ENCODE results near the gene PIWIL4.
"Not testable (repeated sequence)": the region's sequence is repeated elsewhere in the genome, so short reads cannot be mapped to it uniquely, and the experiment has no call there.

Gene PIWIL4

DNA sequence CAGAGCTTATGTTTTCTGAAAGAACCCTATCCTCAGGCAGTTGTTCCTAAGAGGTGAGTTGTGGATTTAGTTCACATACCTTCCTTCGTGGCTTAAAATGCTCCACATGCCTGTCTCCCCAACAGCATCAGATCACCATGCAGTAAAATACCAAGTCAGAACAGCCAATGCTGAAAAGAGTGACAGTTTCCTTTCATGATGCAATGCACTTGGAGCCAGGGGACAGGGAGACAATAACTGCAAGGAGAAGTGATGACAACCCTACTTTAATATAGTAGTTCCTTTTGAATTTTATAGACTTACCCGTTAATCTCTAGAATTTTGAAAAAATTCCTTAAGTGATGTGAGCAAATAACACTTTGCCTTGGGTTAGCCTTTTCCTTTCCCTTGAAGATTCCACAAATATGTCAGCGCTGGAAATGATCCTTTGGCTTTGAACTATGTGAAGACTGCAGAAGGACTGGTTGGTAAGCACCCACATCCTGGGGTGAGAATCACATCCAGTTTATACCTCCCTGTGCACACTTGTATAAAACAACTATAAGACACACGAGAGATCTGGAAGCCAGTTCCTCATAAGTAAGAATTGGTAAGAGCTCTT, 71.2 kb downstream of the PIWIL4 start:
- no peak for DNase-seq (ENCODE audit: low read depth in 3 of 3)

DNA sequence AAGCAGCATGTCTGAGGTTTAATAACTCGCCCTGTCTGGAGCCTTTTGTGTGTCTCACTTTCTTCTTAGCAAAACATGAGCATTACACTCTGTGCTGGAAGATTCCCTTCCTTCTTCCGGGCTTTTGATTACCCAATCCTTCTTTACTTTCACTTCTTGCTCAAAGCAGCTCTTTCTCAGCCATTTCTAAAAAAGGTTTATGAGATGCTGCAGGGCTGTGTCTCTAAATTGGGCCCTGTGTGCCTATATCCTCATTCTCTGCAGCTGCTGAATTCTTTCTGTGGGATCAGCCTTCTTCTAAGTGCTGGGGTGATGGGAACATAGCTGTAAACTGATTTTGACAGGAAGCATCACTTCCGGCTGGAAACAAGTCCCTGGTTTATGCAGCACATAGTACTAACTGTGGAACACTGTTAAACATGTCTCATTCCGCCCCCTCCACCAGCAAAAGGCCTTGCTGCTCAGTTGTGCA, 71.8 kb downstream of the PIWIL4 start:
- DNase-seq (ENCODE audit: low read depth in 3 of 3) = no peak

DNA sequence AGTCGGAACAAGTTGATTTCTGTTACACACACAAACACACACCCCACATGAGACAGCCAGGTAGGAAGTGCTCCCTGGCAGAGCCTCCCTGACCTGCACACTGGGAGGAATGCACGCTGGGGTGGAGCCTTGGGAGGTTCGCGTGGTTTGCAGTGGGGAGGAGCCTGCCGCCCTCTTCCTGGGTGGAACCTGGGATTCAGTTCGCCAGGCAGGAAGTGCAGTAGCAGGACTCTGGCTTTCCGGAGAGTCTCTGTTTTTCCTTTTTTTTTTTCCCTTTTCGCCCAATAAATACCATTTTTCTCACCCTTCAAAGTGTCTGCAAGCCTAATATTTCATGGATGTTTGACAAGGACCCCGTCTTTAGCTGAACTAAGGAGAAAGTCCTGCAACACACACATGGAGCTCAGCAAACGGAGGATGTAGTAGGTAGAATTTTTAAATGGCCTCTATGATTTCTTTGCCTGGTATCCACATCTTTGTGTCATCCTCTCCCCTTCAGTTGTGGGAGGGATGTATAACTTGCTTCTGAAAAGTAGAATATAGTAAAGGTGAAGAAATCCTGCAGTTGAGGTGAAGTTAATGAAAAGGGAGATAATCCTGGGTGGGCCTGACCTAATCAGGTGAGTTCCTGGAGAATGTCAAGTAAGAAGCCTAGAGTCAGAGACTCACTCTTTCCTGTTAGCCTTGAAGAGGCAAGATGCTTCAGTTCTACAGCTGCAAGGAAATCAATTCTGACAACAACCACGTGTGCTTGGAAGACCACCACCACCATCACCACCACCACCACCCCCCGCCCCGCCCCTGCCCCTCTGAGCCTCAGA, 72.9 kb downstream of the PIWIL4 start:
- no peak for DNase-seq (ENCODE audit: low read depth in 3 of 3)

DNA sequence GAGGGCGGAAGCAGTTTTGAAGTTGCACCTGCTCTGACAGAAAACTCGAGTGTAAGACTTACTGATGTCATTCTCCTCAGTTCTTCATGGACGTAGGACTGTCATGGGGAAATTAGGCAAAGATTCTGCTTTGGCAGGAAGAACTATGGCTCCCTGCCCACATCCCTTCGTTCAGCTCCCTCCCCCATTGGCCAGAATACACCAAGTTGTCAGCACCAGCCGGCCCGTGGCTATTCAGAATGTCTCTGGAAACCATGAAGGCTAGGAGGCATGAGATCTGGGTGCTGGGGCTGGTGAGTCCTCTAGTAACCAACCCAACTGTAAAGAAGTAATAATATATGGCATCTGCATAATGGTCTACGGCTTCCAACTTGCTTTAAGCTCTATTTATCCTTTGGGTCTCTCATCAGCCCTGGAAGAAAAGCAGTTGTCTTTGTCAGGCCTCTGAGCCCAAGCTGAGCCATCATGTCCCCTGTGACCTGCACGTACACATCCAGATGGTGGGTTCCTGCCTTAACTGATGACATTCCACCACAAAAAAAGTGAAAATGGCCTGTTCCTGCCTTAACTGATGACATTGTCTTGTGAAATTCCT, 74.1 kb downstream of the PIWIL4 start:
- no peak for DNase-seq (ENCODE audit: low read depth in 3 of 3)

DNA sequence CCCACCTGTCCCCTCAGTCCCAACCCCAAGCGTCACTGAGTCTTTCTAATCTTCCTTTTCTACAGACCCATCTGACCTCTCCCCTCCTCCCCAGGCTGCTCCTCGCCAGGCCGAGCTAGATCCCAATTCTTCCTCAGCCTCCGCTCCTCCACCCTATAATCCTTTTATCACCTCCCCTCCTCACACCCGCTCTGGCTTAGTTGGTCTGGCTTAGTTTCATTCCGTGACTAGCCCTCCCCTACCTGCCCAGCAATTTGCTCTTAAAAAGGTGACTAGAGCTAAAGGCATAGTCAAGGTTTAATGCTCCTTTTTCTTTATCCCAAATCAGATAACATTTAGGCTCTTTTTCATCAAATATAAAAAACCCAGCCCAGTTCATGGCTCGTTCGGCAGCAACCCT, 76.0 kb downstream of the PIWIL4 start:
- DNase-seq (ENCODE audit: low read depth in 3 of 3) = not testable (repeated sequence)

DNA sequence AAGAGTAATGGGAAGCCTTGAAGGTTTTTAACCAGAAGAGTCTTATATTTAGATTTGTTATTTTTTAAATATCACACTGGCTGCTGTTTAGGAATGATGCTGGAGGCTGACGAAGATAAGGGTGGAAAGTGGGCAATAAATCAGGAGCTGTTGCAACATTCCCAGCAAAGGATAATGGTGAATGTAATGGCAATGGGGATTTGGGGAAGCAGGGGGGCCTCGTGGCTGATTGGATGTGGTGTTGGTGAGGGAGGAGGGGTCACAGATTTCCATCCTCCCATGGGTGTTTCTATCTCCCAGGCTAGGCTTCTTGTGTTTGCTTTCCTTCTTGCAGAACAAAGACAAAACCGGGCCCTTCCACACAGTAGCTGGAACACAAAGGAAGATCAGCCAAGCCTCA, 80.8 kb downstream of the PIWIL4 start:
- DNase-seq (ENCODE audit: low read depth in 3 of 3) = no peak

DNA sequence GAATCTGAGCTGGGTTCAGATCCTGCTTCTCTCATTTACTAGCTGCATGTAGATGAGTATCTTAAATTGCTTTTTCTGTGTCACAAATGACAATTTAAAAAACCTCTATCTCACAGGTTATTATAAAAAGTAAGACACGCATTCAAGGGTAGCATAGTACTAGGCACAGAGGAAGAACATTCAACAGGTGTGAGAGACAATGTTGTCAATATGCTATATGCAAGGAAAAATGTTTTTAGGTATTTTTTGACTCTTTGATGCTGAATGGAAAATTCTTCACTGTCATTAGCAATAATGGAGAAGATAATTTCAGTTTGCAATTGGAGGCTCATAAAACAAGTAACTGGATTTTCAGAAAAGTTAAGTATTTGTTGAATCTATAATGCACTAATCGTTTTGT, 81.6 kb downstream of the PIWIL4 start:
- no peak for DNase-seq (ENCODE audit: low read depth in 3 of 3)

DNA sequence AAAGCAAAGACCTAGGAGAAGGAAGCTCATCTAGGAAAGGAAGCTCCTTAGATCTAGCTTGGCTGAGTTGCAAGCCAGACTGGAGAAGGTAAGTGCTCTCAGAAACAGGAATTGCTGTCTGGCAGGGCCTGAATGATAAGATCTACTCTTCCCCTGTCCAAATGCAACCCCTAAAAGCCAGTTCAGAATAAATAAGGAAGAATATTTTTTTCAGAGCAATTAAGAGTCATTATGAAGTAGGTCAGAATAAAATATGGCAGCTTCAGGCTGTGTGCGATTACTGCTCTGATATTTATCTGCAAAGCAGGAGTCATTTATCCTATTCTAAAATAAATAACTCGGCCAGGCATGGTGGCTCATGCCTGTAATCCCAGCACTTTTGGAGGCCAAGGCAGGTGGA, 82.1 kb downstream of the PIWIL4 start:
- DNase-seq (ENCODE audit: low read depth in 3 of 3) = no peak

DNA sequence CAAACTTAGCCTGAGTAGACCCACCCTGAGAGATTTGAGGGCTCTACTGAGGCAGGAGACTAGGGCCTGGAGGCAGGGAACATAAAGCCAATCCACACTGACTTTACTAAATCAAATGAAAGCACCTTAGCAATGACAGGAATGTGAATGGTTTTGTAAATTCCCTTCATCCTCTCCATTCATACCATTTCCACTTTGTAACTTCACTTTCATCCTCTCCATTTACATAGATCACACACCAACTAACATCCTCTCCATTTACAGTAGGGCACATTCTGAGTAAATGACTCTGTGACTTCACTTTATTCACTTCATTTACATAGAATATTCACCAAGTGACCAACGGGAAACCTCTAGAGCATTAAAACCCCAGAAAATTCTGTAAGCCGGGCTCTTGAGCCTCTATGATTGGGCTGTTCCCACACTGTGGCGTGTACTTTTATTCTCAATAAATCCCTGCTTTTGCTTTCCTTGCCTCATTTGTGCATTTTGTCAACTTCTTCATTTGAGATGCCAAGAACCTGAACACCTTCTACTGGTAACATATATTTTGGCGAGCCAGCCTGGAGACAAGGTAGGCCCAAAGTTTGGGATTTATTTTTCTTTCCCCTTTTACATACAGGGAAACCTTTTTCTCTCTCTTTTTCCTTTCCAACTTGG, 82.9 kb downstream of the PIWIL4 start:
- no peak for DNase-seq (ENCODE audit: low read depth in 3 of 3)

DNA sequence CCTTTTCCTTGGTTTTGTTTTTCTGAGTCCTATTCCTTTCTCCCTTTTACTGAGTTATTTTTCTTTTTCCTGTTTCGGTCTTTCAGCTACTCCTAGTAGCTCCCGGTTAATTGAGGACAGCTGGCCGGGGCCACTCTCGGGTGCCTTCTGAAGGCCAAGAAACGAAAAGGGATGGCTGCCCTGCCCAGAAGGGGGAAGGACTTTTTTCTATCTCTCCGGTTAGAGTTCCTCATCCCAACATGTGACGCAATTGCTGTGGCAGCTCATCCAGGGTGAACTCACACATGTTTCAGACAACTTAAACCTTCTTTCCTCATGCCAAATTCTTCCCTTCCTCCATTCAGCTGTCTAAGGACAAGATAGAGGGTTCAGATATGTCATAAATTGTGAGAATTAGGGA, 83.6 kb downstream of the PIWIL4 start:
- DNase-seq (ENCODE audit: low read depth in 3 of 3) = no peak

DNA sequence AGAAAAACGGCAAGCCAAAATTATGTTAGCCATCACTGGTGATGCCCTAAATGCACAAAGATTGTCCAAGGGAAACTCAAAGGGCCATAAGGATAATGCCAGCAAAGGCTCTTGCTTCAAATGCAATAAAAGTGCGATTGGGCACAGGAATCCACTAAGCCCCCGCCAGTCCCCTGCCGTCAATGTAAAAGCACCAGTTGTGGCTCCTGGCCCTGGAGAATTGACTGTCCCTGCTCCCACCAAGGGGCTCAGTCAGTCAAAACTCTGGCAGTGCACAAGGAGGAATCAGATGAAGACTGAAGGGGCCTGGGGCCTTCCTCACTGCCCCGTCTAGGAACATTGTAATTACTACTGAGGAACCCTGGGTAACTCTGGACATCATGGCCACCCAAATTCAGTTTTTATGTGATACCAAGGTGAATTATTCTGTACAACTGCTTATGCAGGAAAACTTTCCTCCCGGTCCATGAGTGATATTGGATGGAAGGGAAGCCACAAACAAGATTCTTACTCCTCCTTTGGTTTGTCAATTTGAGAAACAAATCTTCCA, 85.6 kb downstream of the PIWIL4 start:
- DNase-seq (ENCODE audit: low read depth in 3 of 3) = no peak

DNA sequence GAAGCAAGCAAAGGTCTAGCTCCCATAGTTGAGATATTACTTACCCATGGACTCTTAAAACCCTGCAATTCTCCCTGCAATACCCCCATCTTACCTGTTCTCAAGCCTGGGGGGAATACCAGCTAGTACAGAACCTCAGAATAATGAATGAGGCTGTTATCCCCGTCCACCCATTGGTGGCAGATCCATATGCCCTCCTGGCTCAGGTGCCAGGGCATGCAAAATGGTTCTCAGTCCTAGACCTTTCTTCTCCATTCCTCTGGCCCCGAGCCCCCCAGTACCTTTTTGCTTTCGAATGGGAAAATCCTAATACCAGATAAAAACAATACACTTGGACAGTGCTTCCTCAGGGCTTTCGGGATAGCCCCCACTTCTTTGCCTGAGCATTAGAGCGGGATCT, 86.4 kb downstream of the PIWIL4 start:
- no peak for DNase-seq (ENCODE audit: low read depth in 3 of 3)

DNA sequence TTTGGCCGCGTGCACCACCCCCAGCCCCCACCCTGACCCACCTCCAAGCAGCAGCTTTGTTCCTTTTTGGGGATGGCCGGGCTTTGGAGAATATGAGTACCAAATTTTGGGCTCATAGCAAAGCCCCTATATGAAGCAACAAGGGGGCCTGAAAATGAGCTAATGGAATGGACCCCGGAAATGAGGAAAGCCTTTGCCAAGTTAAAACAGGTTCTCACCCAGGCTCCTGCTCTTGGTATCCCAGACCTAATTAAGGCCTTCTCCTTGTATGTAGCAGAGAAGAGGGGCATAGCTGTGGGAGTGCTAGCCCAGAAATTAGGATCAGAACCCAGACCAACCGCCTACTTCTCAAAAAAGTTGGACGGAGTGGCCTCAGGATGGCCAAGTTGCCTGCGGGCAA, 87.0 kb downstream of the PIWIL4 start:
- no peak for DNase-seq (ENCODE audit: low read depth in 3 of 3)

DNA sequence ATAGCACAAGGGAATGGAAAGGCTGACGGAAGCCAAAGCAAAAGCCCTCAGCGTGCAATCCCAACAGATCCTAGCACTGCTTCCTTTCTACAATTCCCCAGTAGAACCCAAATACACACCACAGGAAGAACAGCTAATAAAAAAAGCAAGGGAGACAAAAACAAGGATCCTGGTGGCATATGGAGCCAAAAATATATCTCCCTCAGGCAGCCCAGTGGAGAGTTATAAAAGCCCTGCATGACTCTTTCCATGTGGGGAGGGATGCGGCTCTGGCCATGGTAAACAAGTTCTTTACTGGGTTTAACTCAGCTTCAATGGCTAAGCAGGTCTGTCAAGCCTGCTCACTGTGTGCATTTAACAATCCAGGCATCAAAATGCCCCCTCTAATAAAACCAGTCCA, 88.1 kb downstream of the PIWIL4 start:
- no peak for DNase-seq (ENCODE audit: low read depth in 3 of 3)

DNA sequence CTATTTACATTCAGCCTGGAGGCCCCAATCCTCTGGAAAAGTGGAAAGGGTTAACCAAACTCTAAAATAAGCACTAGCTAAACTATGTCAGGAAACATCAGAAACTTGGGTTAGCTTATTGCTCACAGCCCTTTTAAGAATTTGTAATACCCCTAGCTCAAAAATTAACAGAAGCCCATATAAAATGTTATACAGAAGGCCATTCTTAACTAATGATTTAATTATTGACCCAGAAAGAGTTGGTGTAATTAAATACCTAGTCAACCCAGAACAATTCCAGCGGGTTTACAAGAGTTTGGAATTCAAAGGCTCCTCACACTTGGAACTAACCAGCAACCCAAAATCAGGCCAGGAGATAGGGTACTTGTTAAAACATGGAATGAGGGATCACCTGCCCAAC, 88.8 kb downstream of the PIWIL4 start:
- no peak for DNase-seq (ENCODE audit: low read depth in 3 of 3)

DNA sequence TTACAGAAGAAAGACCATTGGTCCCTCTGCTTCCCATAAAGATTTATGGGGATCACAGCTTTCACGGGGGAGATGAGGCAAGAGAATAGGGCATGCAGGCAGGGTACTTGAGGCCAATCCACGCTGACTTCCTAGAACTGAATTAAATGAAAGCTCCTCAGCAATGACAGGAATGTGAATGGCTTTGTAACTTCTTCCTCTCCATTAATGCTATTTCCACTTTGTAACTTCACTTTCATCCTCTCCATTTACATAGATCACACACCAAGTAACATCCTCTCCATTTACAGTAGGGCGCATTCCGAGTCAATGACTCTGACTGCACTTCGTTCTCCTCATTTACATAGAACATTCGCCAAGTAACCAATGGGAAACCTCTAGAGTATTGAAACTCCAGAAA, 89.8 kb downstream of the PIWIL4 start:
- no peak for DNase-seq (ENCODE audit: low read depth in 3 of 3)

DNA sequence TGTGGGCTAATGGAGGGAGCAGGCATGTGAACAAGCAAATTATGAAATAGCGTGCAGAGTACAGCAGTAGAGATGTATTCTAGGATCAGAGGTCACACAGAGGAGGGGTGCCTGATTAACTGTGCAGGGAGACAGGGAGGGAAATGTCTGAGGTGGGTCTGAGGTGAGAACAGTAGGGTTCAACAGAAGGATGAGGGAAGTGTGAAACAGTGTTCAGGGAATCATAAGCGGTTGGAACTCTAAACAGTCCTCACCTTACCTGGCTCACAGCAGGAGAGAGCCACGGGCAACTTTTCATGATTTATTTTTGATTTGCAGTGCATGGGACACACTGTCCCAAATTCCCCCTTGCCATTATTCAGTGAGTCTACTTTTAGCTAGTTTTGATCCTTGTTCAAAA, 90.5 kb downstream of the PIWIL4 start:
- DNase-seq (ENCODE audit: low read depth in 3 of 3) = no peak

DNA sequence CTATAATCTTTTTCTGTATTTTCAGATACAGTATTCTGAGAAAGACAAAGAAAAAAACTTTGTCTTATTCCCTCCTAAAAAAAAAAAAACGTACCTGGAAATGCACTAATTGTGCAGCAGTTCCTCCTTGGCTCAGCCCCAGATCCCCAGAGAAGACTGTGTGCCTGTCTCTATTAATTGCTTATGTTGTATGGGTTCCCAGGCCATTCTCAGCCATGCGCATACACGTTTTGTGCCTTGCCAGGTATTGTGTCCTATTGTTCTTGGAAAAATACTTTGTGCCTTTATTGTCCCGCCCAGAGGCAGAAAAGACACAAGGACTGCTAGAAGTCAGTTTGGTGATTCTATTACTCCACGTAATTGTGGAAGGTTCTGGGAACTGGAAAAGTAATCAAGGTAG, 91.2 kb downstream of the PIWIL4 start:
- DNase-seq (ENCODE audit: low read depth in 3 of 3) = no peak

DNA sequence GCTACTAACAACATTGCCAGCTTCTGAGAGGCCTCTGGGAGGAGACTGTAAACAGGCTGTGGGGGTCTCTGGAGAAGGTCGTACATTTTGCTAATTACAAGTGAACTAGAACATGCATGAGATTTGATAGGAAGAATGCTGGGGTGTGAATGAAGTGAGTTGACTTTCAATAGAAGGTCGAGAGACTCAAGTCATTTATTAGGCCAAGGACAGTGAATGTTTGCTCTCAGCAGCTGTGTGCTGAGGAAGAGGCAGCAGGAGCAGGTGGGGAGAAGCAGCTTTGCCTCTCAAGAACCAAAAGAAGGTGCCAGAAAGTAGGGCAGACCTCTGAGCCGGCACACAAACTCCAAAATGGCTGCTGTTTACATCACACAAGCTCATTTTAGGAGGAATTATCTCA, 91.7 kb downstream of the PIWIL4 start:
- DNase-seq (ENCODE audit: low read depth in 3 of 3) = no peak

DNA sequence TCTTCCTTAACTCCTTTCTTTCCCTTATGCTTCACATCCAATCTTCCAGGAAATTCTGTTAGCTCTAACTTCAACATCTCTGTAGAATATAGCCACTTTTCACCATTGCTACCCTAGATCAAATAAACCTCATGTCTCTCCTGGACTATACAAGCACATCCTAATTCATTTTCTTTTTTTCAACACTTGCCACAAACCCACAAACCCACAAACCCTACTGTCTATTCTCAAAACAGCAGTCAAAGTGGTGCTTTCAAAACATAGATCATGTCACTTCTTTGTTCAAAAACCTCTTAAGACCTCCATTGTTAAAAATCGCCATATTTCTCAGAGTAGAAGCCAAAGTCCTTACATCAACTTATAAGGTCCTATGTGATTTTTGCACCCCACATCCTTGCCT, 94.3 kb downstream of the PIWIL4 start:
- no peak for DNase-seq (ENCODE audit: low read depth in 3 of 3)

DNA sequence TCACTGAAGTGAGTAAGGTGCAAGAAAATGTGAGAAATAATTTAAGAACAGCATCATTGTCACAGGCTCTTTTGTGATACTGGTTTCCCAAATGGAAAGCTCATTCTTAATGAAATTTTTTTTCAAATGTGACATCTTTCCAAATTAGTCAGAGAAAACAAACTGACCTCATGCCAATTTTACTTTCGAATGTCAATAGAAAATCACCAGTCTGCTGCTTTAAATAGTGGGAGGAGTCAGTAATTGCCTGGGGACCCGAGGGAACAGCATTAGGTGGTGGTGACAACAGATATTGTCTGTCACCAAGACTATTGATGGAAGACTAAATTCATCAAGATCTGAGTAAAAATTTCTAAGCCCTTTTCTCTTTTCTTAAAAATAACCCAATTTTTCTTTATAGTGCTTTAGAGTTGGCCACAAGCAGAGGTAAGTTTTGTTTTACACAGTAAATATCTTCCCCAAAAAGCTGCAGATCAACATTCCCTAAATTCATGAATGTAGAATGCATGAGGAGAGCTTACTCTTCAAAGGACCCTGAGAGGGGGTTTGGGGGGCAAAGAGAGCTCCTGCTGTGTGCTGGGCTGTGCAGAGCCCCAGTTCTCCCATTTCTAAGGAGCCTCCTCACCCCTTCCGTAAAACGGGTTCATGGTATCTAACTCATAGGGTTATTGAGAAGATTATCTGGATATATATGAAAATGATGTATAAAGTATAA, 95.1 kb downstream of the PIWIL4 start:
- no peak for DNase-seq (ENCODE audit: low read depth in 3 of 3)
